A673 (cell line): Measurements from ENCODE around the gene P2RY12.
"Not testable (repeated sequence)": the region's sequence is repeated elsewhere in the genome, so short reads cannot be mapped to it uniquely, and the experiment has no call there.

Experiments used
- EZH2 ChIP-seq: fragments of 200-600 bp; sonication (generic); IDR thresholded peaks from 2 replicates; pipeline ENCODE4 v1.6.1; 2017; ENCODE audit warnings: borderline replicate concordance, low read depth, mild to moderate bottlenecking, mixed read lengths, antibody characterized with exemption, low read length; ENCODE audit not compliant: poor library complexity, severe bottlenecking
- TF ChIP-seq, protein P1 (sequence below): fragments of 300-800, 200-600 bp; sonication (generic); conservative IDR thresholded peaks from 2 replicates; pipeline ENCODE4 v1.5.1; 2017; ENCODE audit warnings: low read depth, mild to moderate bottlenecking, antibody characterized with exemption, low read length, moderate library complexity, mixed read lengths

- TF ChIP-seq, protein P1, sequence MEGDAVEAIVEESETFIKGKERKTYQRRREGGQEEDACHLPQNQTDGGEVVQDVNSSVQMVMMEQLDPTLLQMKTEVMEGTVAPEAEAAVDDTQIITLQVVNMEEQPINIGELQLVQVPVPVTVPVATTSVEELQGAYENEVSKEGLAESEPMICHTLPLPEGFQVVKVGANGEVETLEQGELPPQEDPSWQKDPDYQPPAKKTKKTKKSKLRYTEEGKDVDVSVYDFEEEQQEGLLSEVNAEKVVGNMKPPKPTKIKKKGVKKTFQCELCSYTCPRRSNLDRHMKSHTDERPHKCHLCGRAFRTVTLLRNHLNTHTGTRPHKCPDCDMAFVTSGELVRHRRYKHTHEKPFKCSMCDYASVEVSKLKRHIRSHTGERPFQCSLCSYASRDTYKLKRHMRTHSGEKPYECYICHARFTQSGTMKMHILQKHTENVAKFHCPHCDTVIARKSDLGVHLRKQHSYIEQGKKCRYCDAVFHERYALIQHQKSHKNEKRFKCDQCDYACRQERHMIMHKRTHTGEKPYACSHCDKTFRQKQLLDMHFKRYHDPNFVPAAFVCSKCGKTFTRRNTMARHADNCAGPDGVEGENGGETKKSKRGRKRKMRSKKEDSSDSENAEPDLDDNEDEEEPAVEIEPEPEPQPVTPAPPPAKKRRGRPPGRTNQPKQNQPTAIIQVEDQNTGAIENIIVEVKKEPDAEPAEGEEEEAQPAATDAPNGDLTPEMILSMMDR, result not testable (repeated sequence)
- TF ChIP-seq EZH2, result not testable (repeated sequence)
Measured at GRCh38 chr3:151392191-151392590, 7.6 kb upstream of the P2RY12 start.
